HG02642 (cell line): Measurements from ENCODE around the gene ZBTB2.
"Not testable (repeated sequence)": the region's sequence is repeated elsewhere in the genome, so short reads cannot be mapped to it uniquely, and the experiment has no call there.

Experiments
- ATAC-seq: cut with Tn5 transposase; IDR thresholded peaks from one replicate; pipeline ENCODE4 v1.9.1; 2021; ENCODE audit warnings: mild to moderate bottlenecking; ENCODE audit not compliant: unreplicated experiment, poor library complexity

The ZBTB2 gene

DNA sequence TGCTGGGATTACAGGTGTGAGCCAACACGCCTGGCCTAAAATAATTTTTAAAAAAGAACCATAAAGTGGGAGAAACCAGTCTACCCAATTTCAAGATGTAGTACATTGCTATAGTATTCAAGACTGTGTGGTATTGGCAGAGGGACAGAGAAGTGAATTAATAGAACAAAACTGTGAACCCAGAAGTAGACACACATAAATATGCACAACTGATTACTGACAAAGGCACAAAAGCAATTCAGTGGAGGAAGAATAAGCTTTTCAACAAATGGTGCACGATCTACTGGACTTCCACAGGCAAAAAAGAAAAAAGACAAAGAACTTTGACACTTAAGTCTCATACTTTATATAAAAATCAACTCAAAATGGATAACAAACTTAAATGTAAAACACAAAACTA lies 15.5 kb downstream of the ZBTB2 start:
- ATAC-seq = no peak

DNA sequence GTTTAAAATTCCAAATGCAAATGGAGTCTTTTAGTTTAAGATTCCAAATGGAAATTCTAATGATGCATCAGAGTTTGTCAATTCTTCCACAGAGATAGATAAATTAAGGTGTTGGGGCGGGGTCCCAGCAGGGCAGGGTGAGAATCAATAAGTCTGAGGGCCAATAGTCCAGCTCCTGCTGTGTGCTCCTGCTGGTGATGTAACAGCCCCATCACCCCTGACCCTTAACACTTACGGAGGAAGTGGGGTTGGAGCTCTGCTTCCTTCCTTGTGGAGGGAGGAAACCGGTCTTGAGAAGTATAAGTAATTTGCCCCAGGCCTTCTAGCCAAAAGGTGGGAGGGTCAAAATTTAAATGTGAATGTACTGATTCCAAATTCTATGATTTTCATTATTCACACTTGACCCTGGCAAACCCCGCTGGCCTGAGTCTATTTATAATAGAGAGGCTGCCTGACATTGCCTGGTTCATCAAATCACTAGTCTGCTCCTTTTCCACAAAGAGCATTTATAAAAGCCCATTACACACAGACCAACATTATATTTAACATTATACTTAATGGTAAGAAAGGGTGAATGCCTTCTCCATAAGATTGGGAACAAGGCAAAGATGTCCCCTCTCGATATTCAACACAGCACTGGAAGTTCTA lies 17.2 kb downstream of the ZBTB2 start:
- no peak for ATAC-seq

DNA sequence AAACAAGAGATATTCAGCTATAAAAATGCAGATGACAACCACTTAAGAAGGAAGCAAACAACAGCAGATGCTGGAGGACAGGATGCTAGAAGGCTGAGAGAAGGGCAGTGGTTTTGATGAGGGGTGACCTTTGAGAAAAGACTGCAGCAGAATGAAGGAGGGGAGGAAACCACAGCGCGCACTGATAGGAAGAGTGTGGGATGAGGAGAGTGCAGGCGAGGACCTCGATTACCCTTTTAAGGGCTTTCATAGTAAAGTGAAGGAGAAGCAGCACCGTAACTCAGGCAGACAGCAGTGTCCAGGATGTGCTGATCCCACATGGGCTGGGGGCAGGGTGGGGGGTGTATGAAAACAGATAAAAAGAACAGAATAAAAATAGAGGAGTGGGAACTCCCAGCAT lies 19.2 kb downstream of the ZBTB2 start:
- no peak for ATAC-seq

DNA sequence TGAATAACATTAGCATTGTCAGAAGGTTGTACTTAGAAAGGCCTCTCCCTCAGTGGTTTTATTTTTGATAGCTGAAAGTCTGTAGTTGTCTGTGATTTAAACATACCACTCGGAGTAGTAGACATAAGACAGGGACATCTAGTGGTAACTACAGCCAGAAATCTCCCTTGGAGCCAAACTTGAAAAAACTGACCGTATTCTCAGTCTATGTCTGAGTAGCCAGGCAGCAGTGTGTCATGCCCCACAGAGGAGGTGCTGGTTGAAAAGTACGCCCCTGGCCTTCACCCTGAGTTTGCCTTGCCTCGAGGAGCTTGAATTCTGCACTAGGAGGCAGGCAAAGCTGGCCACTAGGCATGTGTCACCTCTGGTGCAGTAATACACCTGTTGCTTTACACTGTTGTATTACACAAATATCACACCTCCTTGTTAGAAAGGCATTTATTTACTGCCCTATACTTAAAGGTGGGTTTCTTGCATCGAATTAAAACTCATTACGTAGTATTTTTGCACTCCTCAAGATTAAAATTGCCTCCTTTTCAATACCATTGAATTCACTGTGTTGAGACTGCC lies 20.8 kb downstream of the ZBTB2 start:
- no peak for ATAC-seq

DNA sequence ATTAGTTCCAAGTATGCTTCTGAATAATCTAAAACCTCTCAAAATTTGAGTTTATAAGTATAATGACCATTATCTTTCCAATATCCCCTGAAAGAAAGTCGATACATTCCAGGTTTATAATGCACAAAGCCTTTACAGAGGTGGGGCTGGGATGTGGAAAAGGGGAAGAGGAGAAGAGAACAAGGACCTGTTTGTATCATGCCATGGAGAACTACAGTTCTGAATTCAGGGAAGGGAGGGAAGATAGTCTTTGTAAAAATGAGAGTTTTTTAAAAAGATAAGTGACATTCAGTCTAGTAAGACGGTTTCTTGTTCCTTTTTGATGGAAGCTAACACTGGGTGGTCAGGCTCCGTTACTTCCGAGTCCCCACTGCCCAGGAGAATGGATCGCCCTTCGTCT lies 26.1 kb downstream of the ZBTB2 start:
- ATAC-seq = no peak

DNA sequence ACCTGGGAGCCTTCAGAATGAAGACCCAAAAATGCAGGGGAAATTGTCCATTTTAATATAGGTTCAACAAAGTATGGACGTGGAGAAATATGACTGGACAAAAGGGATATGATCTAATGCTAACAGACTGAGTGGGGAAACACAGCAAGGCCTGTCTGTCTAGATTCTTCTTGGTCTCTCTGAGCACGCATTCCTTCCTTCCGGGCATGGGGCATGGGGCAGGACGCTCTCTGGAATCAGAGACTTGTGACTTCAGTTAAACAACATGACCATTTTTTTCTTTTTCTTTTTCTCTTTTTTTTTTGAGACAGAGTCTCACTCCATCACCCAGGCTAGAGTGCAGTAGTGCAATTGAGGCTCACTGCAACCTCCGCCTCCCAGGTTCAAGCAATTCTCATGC lies 31.9 kb downstream of the ZBTB2 start:
- ATAC-seq = no peak

DNA sequence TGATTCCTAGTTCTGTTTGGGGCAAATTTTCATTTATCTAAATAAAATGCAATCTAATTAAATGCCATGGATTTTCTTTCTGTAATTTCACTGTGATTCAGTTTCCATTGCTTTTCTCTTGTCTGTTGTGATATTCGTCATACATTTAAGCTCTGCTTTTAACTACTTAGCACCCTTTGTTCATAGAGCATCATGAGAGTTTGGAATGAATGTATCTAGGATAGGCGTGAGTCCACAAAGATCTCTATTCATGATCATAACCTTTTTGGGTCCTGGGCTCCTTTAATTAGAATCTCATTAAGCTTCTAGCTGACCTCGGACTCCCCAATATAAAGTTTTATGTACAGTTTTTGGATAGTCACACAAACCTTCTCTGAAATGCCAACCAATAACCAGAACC lies 32.9 kb downstream of the ZBTB2 start:
- no peak for ATAC-seq

DNA sequence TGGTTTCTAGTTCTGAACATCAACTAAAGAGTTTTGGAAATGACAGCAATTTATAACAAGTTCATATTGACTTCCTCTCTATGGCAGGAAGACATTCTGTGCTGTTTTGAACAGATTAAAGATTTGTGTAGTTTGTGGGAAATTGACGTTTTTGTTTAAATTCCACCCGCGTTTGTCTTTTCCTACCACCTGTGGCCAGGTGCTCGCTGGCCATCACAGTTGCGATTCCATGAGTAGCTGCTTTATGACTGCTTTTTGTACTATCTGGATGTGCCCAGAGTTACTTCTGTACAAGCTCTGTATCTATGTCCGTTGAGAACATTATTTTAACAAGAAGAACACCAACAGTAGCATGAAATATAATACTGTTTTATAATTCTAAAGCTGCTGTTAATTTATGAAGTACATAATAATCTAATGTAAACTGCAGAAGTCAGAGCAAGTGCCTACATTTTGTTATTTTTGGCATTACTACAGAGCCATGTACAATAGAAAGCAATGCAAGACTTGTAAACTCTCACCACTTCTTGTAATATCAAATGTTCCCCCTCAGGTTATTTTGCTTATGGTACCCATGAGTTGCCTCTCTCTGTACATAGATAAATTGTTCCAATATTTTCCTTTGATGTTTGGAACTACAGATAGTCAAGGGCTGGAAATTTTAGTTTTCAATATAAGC lies 33.5 kb downstream of the ZBTB2 start:
- no peak for ATAC-seq

DNA sequence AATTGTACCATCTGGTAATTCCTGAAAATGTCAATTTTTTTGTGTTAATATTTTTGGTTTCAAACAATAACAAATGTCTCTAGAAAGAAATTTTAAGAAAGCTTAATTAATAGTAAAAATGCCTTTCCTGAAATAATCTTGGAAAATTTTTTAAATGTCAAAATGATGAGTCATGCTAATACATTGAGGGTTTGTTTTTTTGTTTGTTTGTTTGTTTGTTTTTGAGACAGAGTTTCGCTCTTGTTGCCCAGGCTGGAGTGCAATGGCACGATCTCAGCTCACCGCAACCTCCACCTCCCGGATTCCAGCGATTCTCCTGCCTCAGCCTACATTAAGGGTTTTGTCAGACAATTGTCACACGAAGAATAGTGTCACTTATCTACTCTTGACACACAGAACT lies 34.4 kb downstream of the ZBTB2 start:
- ATAC-seq = not testable (repeated sequence)

DNA sequence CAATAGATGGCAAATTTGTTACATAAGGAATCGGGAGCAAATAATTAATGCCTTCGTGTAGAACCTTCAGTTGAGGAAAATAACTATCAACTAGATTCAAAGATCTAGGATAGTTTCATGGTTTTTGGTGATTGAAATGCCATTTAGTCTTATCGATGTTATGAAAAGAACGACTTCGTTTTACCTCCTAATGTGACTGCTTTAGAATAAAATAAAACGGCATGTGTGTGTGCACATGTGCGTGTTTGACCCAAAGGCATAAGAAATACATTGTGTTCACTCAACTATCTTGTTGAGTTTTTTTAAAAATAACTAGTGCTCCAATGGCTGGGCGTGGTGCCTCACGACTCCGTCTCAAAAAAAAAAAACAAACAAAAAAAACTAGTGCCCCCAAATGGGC lies 37.6 kb downstream of the ZBTB2 start:
- no peak for ATAC-seq

DNA sequence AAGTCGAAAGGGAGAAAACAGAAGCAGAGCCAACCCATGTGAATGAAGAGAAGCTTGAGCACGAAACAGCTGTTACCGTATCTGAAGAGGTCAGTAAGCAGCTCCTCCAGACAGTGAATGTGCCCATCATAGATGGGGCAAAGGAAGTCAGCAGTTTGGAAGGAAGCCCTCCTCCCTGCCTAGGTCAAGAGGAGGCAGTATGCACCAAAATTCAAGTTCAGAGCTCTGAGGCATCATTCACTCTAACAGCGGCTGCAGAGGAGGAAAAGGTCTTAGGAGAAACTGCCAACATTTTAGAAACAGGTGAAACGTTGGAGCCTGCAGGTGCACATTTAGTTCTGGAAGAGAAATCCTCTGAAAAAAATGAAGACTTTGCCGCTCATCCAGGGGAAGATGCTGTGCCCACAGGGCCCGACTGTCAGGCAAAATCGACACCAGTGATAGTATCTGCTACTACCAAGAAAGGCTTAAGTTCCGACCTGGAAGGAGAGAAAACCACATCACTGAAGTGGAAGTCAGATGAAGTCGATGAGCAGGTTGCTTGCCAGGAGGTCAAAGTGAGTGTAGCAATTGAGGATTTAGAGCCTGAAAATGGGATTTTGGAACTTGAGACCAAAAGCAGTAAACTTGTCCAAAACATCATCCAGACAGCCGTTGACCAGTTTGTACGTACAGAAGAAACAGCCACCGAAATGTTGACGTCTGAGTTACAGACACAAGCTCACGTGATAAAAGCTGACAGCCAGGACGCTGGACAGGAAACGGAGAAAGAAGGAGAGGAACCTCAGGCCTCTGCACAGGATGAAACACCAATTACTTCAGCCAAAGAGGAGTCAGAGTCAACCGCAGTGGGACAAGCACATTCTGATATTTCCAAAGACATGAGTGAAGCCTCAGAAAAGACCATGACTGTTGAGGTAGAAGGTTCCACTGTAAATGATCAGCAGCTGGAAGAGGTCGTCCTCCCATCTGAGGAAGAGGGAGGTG lies 38.7 kb downstream of the ZBTB2 start:
- ATAC-seq = no peak

DNA sequence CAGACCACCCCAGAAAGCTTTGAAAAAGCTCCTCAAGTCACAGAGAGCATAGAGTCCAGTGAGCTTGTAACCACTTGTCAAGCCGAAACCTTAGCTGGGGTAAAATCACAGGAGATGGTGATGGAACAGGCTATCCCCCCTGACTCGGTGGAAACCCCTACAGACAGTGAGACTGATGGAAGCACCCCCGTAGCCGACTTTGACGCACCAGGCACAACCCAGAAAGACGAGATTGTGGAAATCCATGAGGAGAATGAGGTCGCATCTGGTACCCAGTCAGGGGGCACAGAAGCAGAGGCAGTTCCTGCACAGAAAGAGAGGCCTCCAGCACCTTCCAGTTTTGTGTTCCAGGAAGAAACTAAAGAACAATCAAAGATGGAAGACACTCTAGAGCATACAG lies 39.6 kb downstream of the ZBTB2 start:
- ATAC-seq = no peak

DNA sequence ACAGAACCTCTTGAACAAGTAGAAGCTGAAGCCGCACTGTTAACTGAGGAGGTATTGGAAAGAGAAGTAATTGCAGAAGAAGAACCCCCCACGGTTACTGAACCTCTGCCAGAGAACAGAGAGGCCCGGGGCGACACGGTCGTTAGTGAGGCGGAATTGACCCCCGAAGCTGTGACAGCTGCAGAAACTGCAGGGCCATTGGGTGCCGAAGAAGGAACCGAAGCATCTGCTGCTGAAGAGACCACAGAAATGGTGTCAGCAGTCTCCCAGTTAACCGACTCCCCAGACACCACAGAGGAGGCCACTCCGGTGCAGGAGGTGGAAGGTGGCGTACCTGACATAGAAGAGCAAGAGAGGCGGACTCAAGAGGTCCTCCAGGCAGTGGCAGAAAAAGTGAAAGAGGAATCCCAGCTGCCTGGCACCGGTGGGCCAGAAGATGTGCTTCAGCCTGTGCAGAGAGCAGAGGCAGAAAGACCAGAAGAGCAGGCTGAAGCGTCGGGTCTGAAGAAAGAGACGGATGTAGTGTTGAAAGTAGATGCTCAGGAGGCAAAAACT lies 40.1 kb downstream of the ZBTB2 start:
- ATAC-seq = no peak

DNA sequence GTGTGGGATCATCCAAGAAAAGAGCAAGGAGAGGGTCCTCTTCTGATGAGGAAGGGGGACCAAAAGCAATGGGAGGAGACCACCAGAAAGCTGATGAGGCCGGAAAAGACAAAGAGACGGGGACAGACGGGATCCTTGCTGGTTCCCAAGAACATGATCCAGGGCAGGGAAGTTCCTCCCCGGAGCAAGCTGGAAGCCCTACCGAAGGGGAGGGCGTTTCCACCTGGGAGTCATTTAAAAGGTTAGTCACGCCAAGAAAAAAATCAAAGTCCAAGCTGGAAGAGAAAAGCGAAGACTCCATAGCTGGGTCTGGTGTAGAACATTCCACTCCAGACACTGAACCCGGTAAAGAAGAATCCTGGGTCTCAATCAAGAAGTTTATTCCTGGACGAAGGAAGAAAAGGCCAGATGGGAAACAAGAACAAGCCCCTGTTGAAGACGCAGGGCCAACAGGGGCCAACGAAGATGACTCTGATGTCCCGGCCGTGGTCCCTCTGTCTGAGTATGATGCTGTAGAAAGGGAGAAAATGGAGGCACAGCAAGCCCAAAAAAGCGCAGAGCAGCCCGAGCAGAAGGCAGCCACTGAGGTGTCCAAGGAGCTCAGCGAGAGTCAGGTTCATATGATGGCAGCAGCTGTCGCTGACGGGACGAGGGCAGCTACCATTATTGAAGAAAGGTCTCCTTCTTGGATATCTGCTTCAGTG lies 40.8 kb downstream of the ZBTB2 start:
- ATAC-seq = no peak

DNA sequence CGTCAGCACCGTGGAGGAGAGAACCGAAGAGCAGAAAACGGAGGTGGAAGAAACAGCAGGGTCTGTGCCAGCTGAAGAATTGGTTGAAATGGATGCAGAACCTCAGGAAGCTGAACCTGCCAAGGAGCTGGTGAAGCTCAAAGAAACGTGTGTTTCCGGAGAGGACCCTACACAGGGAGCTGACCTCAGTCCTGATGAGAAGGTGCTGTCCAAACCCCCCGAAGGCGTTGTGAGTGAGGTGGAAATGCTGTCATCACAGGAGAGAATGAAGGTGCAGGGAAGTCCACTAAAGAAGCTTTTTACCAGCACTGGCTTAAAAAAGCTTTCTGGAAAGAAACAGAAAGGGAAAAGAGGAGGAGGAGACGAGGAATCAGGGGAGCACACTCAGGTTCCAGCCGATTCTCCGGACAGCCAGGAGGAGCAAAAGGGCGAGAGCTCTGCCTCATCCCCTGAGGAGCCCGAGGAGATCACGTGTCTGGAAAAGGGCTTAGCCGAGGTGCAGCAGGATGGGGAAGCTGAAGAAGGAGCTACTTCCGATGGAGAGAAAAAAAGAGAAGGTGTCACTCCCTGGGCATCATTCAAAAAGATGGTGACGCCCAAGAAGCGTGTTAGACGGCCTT lies 41.6 kb downstream of the ZBTB2 start:
- ATAC-seq = no peak

DNA sequence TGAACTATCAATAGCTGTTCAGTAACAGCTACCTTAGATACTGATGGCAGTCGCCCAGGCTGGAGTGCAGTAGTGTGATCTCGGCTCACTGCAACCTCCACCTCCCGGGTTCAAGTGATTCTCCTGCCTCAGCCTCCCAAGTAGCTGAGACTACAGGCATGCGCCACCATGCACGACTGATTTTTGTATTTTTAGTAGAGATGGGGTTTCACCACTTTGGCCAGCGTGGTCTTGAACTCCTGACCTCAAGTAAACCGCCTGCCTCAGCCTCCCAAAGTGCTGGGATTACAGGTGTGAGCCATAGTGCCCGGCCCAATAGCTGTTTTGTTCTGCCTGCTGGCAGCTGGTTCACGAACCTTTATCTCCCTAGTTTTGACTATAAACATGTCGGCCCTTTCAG lies 48.6 kb downstream of the ZBTB2 start:
- ATAC-seq = not testable (repeated sequence)

DNA sequence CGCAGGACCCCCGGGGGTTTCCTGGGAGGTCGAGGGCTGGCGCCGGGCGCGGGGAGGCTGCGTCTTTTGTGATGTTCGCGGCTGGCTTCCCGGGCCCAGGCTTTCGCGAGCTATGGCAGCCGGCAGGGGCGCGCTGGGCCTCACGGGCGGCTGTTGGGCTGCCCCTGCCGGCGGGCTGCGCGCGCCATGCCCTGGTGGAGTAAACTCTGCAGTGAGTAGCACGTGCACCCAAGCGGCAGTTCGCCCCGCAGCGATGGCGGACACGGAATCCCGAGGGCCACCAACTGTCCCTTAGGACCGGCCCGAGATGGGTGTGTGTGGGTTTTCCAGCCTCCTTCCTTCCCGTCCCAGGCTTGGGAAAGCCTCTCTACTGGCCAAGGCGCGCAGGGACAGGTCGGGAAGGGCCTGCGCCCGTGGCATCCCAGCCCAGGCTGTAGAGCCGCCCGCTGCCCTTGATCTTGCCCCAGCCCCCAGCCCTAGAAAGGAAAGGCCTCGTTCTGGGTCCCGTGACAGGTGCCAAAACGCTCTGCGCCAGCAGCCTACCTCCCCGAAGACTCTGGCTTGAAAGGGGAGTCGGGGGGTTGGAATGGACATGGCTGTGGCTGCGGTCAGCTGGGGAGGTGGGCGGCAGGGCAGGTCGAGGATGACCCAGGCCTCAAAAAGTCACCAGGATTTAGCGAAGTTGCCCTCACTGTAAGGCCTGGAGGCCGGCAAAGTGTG lies 49.7 kb downstream of the ZBTB2 start:
- ATAC-seq = no peak

DNA sequence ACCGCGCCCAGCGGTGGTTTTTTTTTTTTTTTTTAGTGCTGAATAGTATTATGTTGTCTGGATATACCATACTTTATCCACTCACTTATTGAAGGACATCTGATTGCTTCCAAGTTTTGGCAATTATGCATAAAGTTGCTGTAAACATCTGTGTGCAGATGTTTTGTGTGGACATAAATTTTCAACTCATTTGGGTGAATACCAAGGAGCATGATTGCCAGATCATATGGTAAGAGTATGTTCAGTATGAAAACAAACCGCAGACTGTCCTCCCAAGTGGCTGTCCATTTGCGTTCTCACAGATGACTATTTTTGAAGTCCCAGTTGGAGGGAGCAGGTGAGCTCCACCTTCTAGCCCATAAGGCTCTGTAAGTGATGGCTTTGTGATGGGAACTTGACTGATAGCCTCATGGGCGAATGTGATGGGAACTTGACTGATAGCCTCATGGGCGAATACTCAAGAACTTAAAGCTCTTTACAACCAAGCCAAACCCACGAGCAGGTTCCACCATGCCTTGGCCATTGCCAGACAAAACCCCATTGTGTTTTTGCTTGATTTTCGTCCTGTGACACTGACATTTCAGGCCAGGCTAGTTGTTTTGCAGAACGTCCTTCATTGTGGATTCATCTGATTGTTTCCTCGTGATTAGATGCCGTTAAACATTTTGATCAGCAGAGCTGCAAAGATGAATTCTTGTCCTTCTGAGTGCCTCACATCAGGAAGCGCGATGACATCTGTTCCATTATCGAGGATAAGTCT lies 51.0 kb downstream of the ZBTB2 start:
- no peak for ATAC-seq
